A673 (cell line): ENCODE data around the gene A1BG. TPM values are rescaled to one million over a fixed set of nuclear protein-coding genes. Genes with fewer than 3 reads are reported as not detected.

ENCODE experiments used
- BruUV-seq: library from RNA; stranded (reverse); fragments of 400-500 nt; replicated peaks from 2 replicates; lab custom pipeline; 2021; lab: Mats Ljungman, UMichigan
- CTCF ChIA-PET: fragments of 300-600 bp; sonication (Branson Sonifier 250); formaldehyde crosslinking; loops from one replicate; lab custom pipeline; 2022; ENCODE audit warnings: antibody characterized with exemption; lab: Charles Lee
- POLR2A ChIA-PET: fragments of 300-600 bp; sonication (Branson Sonifier 250); formaldehyde crosslinking; loops from one replicate; lab custom pipeline; 2022; ENCODE audit warnings: antibody characterized with exemption; ENCODE audit not compliant: low non-redundant PET; lab: Charles Lee
- DNase-seq: peaks from one replicate; pipeline ENCODE4 v3.0.0-alpha.2; 2015; ENCODE audit warnings: low spot score
- H3K27ac ChIP-seq: fragments of 200-600 bp; sonication (generic); 2 replicates; pipeline ENCODE4 v1.5.1; 2016; ENCODE audit warnings: mixed run types, low read depth, mild to moderate bottlenecking, mixed read lengths, antibody characterized with exemption, low read length; ENCODE audit not compliant: poor library complexity, severe bottlenecking
- H3K27me3 ChIP-seq: fragments of 200-600 bp; sonication (generic); replicated peaks from 2 replicates; pipeline ENCODE4 v1.6.1; 2017; ENCODE audit warnings: mixed run types, low read depth, mild to moderate bottlenecking, mixed read lengths, antibody characterized with exemption, low read length; ENCODE audit not compliant: insufficient read depth, poor library complexity
- H3K36me3 ChIP-seq: fragments of 200-600 bp; sonication (generic); 2 replicates; pipeline ENCODE4 v1.6.1; 2016; ENCODE audit warnings: mixed run types, mild to moderate bottlenecking, mixed read lengths, antibody characterized with exemption, low read length; ENCODE audit not compliant: insufficient read depth, poor library complexity, severe bottlenecking
- H3K4me1 ChIP-seq: fragments of 200-600 bp; sonication (generic); 2 replicates; pipeline ENCODE4 v1.6.1; 2017; ENCODE audit warnings: mixed run types, mild to moderate bottlenecking, mixed read lengths, antibody characterized with exemption, low read length; ENCODE audit not compliant: insufficient read depth, poor library complexity, severe bottlenecking
- H3K4me3 ChIP-seq: fragments of 200-600 bp; sonication (generic); 2 replicates; pipeline ENCODE4 v1.5.1; 2016; ENCODE audit warnings: low read depth, mixed run types, mild to moderate bottlenecking, mixed read lengths, low read length; ENCODE audit not compliant: poor library complexity, severe bottlenecking
- H3K9me3 ChIP-seq: fragments of 200-600 bp; sonication (generic); 2 replicates; pipeline ENCODE4 v1.6.1; 2016; ENCODE audit warnings: mixed run types, low read depth, mild to moderate bottlenecking, mixed read lengths, antibody characterized with exemption, low read length; ENCODE audit not compliant: poor library complexity, severe bottlenecking
- EZH2 ChIP-seq: fragments of 200-600 bp; sonication (generic); IDR thresholded peaks from 2 replicates; pipeline ENCODE4 v1.6.1; 2017; ENCODE audit warnings: borderline replicate concordance, low read depth, mild to moderate bottlenecking, mixed read lengths, antibody characterized with exemption, low read length; ENCODE audit not compliant: poor library complexity, severe bottlenecking
- intact Hi-C: fragments of 100-400 bp; cut with micrococcal nuclease; formaldehyde crosslinking; loops from one replicate; pipeline ENCODE4 v1.10.0; 2022; ENCODE audit not compliant: unreplicated experiment
- total RNA-seq: library from RNA; stranded (reverse); gene quantifications from 2 replicates; pipeline ENCODE4 v1.2.3, GENCODE V29; 2021
- TF ChIP-seq, protein P1 (sequence below): fragments of 300-800, 200-600 bp; sonication (generic); conservative IDR thresholded peaks from 2 replicates; pipeline ENCODE4 v1.5.1; 2017; ENCODE audit warnings: low read depth, mild to moderate bottlenecking, antibody characterized with exemption, low read length, moderate library complexity, mixed read lengths

The A1BG gene
- total RNA-seq, 1 experiment from 2014 or later: 15.2 TPM

- CTCF ChIA-PET: interaction anchor here (1.0 kb wide), 1 partner anchor 14 kb away, joined by 3 read pairs; no protein-coding TSS in a partner anchor
- TSS peak; percentile 71 for BruUV-seq
Observed at GRCh38 chr19:58361900-58362271, 8.6 kb upstream of the A1BG start.

DNA sequence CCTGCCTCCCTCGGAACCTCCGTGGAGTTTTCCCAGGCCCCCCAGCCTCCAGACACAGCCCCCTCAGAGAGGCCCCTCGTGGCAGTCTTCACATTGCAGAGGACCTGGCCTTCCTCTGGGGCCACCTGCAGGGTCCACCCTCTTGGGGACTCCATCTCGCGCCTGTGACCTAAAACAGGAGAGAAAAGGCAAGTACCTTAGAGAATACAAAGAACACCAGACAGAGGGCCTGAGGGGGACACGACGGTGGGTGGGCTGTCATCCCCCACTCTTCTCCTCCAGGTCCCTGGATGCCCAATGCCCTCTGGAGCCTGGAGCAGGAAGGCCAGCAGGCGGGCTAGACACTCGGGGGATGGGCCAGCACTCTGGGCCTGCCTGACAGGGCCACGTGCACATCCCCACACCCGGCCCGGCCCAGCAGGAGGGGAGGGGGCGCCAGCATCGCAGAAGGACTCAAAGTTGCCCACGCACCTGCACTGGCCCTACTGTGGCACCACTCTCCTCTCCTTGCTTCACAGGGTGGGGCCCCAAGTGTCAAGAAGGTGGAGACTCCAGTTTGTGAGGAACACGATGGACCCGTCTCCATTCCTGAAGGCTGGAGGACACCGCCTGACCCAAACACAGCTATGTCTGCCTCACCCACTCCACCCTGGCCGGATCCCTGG is 4.3 kb upstream of the A1BG start:
- Histone ChIP-seq H3K4me1 (peaks cover 6% of the 10 kb centered on the region), H3K9me3 (no peaks in the 10 kb centered on the region), H3K27ac (no peak overlapping the region), H3K36me3 (no peaks in the 10 kb centered on the region), H3K4me3 (no peak overlapping the region), H3K27me3 (no peaks in the 10 kb centered on the region)
- BruUV-seq: no TSS peak
- no peak for DNase-seq
- TF ChIP-seq, protein P1, sequence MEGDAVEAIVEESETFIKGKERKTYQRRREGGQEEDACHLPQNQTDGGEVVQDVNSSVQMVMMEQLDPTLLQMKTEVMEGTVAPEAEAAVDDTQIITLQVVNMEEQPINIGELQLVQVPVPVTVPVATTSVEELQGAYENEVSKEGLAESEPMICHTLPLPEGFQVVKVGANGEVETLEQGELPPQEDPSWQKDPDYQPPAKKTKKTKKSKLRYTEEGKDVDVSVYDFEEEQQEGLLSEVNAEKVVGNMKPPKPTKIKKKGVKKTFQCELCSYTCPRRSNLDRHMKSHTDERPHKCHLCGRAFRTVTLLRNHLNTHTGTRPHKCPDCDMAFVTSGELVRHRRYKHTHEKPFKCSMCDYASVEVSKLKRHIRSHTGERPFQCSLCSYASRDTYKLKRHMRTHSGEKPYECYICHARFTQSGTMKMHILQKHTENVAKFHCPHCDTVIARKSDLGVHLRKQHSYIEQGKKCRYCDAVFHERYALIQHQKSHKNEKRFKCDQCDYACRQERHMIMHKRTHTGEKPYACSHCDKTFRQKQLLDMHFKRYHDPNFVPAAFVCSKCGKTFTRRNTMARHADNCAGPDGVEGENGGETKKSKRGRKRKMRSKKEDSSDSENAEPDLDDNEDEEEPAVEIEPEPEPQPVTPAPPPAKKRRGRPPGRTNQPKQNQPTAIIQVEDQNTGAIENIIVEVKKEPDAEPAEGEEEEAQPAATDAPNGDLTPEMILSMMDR: no peak
- no peak for TF ChIP-seq EZH2
- ChIA-PET POLR2A (no interaction called here), CTCF (no interaction called here)
- intact Hi-C loops: no loop called here

More at GRCh38 chr19:58361900-58362271, 8.6 kb upstream of the A1BG start:
- Histone ChIP-seq H3K4me3 (peak overlapping the region; percentile 95), H3K36me3 (no peaks in the 10 kb centered on the region), H3K9me3 (no peaks in the 10 kb centered on the region), H3K27me3 (no peaks in the 10 kb centered on the region), H3K27ac (peak overlapping the region; percentile 96), H3K4me1 (peaks cover 6% of the 10 kb centered on the region)
- TF ChIP-seq, protein P1: no peak
- intact Hi-C loops: no loop called here
- POLR2A ChIA-PET: interaction anchor here (0.5 kb wide), 1 partner anchor 65 kb away, joined by 4 read pairs; no protein-coding TSS in a partner anchor
- peak; percentile 58 for DNase-seq

- H3K27me3 ChIP-seq: no peaks in the 10 kb centered on the region
- intact Hi-C loops: no loop called here
- no peak overlapping the region for H3K4me3 ChIP-seq
- TF ChIP-seq EZH2: no peak
- TF ChIP-seq, protein P1: no peak
- peaks cover 6% of the 10 kb centered on the region for H3K4me1 ChIP-seq
- CTCF ChIA-PET: no interaction called here
- H3K36me3 ChIP-seq: no peaks in the 10 kb centered on the region
- H3K27ac ChIP-seq: no peak overlapping the region
- H3K9me3 ChIP-seq: no peaks in the 10 kb centered on the region
- POLR2A ChIA-PET: no interaction called here
- no peak for DNase-seq
- no TSS peak for BruUV-seq
Observed at GRCh38 chr19:58356766-58357480, 3.6 kb upstream of the A1BG start.
